Activated T-cell treated with anti-CD3 and anti-CD28 coated beads for 48 hours (primary cell): ENCODE results near the gene ETV1.
"Not testable (repeated sequence)": the region's sequence is repeated elsewhere in the genome, so short reads cannot be mapped to it uniquely, and the experiment has no call there.

Source experiments
- DNase-seq: peaks from one replicate; pipeline ENCODE4 v3.0.0-alpha.2; 2020; ENCODE audit warnings: low read depth

The ETV1 gene

GRCh38 chr7:13921062-13921461 lies 68.4 kb downstream of the ETV1 start:
- no peak for DNase-seq

GRCh38 chr7:13920053-13920697 lies 69.3 kb downstream of the ETV1 start:
- no peak for DNase-seq

GRCh38 chr7:13918333-13918732 lies 71.1 kb downstream of the ETV1 start:
- DNase-seq, result not testable (repeated sequence)

GRCh38 chr7:13917103-13917502 lies 72.4 kb downstream of the ETV1 start:
- not testable (repeated sequence) for DNase-seq

- DNase-seq, result no peak
Measured at GRCh38 chr7:13915891-13916290, 73.6 kb downstream of the ETV1 start.

GRCh38 chr7:13912715-13913278 lies 76.7 kb downstream of the ETV1 start:
- no peak for DNase-seq

- no peak for DNase-seq
Measured at GRCh38 chr7:13911909-13912308, 77.6 kb downstream of the ETV1 start.

GRCh38 chr7:13910805-13911551 lies 78.5 kb downstream of the ETV1 start:
- DNase-seq, result no peak

- DNase-seq, result no peak
Measured at GRCh38 chr7:13908667-13909397, 80.6 kb downstream of the ETV1 start.

GRCh38 chr7:13907831-13908230 lies 81.6 kb downstream of the ETV1 start:
- no peak for DNase-seq

- DNase-seq, result no peak
Measured at GRCh38 chr7:13904689-13905088, 84.8 kb downstream of the ETV1 start.

- DNase-seq, result no peak
Measured at GRCh38 chr7:13904007-13904406, 85.5 kb downstream of the ETV1 start.

- DNase-seq, result no peak
Measured at GRCh38 chr7:13901577-13901976, 87.9 kb downstream of the ETV1 start.

- DNase-seq, result no peak
Measured at GRCh38 chr7:13898957-13899670, 90.4 kb downstream of the ETV1 start.

GRCh38 chr7:13897819-13898218 lies 91.6 kb downstream of the ETV1 start:
- DNase-seq, result no peak

GRCh38 chr7:13894954-13895353 lies 94.5 kb downstream of the ETV1 start:
- DNase-seq, result no peak

GRCh38 chr7:13894377-13894776 lies 95.1 kb downstream of the ETV1 start:
- DNase-seq, result no peak

GRCh38 chr7:13890793-13891192 lies 98.7 kb downstream of the ETV1 start:
- no peak for DNase-seq

GRCh38 chr7:13886356-13886755 lies 103.1 kb downstream of the ETV1 start:
- no peak for DNase-seq

GRCh38 chr7:13882051-13882450 lies 107.4 kb downstream of the ETV1 start:
- DNase-seq, result no peak

GRCh38 chr7:13880789-13881188 lies 108.7 kb downstream of the ETV1 start:
- DNase-seq, result no peak
